NCI-H1417 (cell line): ENCODE measurements around the gene MGRN1.

Source experiments
- DNase-seq, 3 experiments: peaks; one replicate each; lab custom pipeline; 2025; lab: John Stamatoyannopoulos, UW

MGRN1 gene

GRCh38 chr16:4624827-4625559, 367 bp downstream of the MGRN1 start:
- peak; percentile 7 to 68 (median 64) for DNase-seq

- no peak for DNase-seq
Observed at GRCh38 chr16:4625560-4626159, 1.0 kb downstream of the MGRN1 start.

GRCh38 chr16:4626396-4626795, 1.8 kb downstream of the MGRN1 start:
- peak in 1 of 3 experiments; percentile 12 for DNase-seq

GRCh38 chr16:4628283-4628682, 3.7 kb downstream of the MGRN1 start:
- no peak for DNase-seq

- DNase-seq, result no peak
Observed at GRCh38 chr16:4631444-4631843, 6.8 kb downstream of the MGRN1 start.

- no peak for DNase-seq
Observed at GRCh38 chr16:4633910-4634635, 9.4 kb downstream of the MGRN1 start.

- DNase-seq, result no peak
Observed at GRCh38 chr16:4634768-4635167, 10.1 kb downstream of the MGRN1 start.

GRCh38 chr16:4636196-4636595, 11.6 kb downstream of the MGRN1 start:
- DNase-seq, result no peak

- DNase-seq, result no peak
Observed at GRCh38 chr16:4637501-4638166, 13.0 kb downstream of the MGRN1 start.

- DNase-seq, result no peak
Observed at GRCh38 chr16:4639899-4640509, 15.4 kb downstream of the MGRN1 start.

- DNase-seq, result no peak
Observed at GRCh38 chr16:4640572-4641305, 16.1 kb downstream of the MGRN1 start.

- no peak for DNase-seq
Observed at GRCh38 chr16:4641306-4641687, 16.7 kb downstream of the MGRN1 start.

- no peak for DNase-seq
Observed at GRCh38 chr16:4641895-4642294, 17.3 kb downstream of the MGRN1 start.

- no peak for DNase-seq
Observed at GRCh38 chr16:4646773-4647643, 22.4 kb downstream of the MGRN1 start.

GRCh38 chr16:4647644-4647980, 23.0 kb downstream of the MGRN1 start:
- no peak for DNase-seq

GRCh38 chr16:4648917-4649316, 24.3 kb downstream of the MGRN1 start:
- DNase-seq, result no peak

GRCh38 chr16:4649744-4650442, 25.3 kb downstream of the MGRN1 start:
- peak in 1 of 3 experiments; percentile 17 for DNase-seq

- peak; percentile 12 to 58 (median 39) for DNase-seq
Observed at GRCh38 chr16:4650443-4651074, 25.9 kb downstream of the MGRN1 start.

- no peak for DNase-seq
Observed at GRCh38 chr16:4651827-4652226, 27.2 kb downstream of the MGRN1 start.
